Upper lobe of right lung (tissue), 1 donor: ENCODE results near the gene ASB5. TPM values are rescaled to one million over a fixed set of nuclear protein-coding genes. Genes with fewer than 3 reads are reported as not detected.

Experiments used
- ATAC-seq: fragments of 200-7000 bp; cut with Tn5 transposase; one replicate; pipeline ENCODE4 v1.9.1; 2020; ENCODE audit warnings: mild to moderate bottlenecking, moderate library complexity
- DNase-seq: peaks from one replicate; pipeline ENCODE4 v3.0.0-alpha.2; 2020
- H3K27ac ChIP-seq: fragments of 200-600 bp; one replicate; pipeline ENCODE4 v1.8.0; 2022
- H3K27me3 ChIP-seq: fragments of 200-600 bp; one replicate; pipeline ENCODE4 v1.8.0; 2022; ENCODE audit warnings: mild to moderate bottlenecking
- H3K36me3 ChIP-seq: fragments of 200-600 bp; one replicate; pipeline ENCODE4 v1.8.0; 2022
- H3K4me1 ChIP-seq: fragments of 200-600 bp; one replicate; pipeline ENCODE4 v1.8.0; 2022
- H3K4me3 ChIP-seq: fragments of 200-600 bp; one replicate; pipeline ENCODE4 v1.8.0; 2022; ENCODE audit warnings: mild to moderate bottlenecking
- H3K9me3 ChIP-seq: fragments of 200-600 bp; one replicate; pipeline ENCODE4 v1.8.0; 2022
- intact Hi-C: fragments of 100-400 bp; cut with DNase I; formaldehyde crosslinking; loops from one replicate; pipeline ENCODE4 v1.11.0; 2022
- total RNA-seq: library from RNA; stranded (reverse); fragmentation: NEBNext Ultra II Directional; extraction: Animal tissue kit (Norgen Biotek cat#: 25700); gene quantifications from one replicate; pipeline ENCODE4 v1.2.1, GENCODE V29; 2021
- TF ChIP-seq, protein P1 (sequence below): fragments of 200-600 bp; IDR thresholded peaks from one replicate; pipeline ENCODE4 v1.8.0; 2022; ENCODE audit warnings: antibody characterized with exemption
- donor health status: DM: no; HTN: yes; CAD: no; lungs with severe emphysema.

Gene ASB5
- total RNA-seq, 1 donor from 2014 or later = not detected

DNA sequence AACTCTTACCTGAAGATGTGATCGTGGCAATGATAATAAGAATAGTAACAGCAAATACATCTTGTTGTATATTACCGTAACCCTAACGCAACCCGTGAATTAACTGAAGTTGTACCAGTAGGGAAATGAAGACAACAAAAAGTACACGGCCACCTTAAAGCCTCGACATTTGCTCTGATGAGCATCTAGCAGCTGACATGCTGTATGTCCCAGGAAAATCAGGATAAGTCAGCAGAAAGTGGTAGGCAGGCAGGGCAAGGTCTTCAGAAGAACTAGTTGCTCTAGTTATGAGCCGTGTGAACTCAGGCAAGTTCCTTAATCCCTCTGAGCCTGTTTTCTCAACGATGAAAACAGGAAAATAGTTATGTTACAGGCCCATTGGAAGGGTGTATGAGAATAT lies 7.7 kb upstream of the ASB5 start:
- Histone ChIP-seq H3K4me1 (no peaks in the 10 kb centered on the region), H3K27ac (no peak overlapping the region), H3K27me3 (no peaks in the 10 kb centered on the region), H3K4me3 (no peak overlapping the region), H3K36me3 (no peaks in the 10 kb centered on the region), H3K9me3 (no peaks in the 10 kb centered on the region)
- no peak for DNase-seq
- intact Hi-C loops = no loop called here
- TF ChIP-seq, protein P1, sequence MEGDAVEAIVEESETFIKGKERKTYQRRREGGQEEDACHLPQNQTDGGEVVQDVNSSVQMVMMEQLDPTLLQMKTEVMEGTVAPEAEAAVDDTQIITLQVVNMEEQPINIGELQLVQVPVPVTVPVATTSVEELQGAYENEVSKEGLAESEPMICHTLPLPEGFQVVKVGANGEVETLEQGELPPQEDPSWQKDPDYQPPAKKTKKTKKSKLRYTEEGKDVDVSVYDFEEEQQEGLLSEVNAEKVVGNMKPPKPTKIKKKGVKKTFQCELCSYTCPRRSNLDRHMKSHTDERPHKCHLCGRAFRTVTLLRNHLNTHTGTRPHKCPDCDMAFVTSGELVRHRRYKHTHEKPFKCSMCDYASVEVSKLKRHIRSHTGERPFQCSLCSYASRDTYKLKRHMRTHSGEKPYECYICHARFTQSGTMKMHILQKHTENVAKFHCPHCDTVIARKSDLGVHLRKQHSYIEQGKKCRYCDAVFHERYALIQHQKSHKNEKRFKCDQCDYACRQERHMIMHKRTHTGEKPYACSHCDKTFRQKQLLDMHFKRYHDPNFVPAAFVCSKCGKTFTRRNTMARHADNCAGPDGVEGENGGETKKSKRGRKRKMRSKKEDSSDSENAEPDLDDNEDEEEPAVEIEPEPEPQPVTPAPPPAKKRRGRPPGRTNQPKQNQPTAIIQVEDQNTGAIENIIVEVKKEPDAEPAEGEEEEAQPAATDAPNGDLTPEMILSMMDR = no peak
- ATAC-seq = no peak

DNA sequence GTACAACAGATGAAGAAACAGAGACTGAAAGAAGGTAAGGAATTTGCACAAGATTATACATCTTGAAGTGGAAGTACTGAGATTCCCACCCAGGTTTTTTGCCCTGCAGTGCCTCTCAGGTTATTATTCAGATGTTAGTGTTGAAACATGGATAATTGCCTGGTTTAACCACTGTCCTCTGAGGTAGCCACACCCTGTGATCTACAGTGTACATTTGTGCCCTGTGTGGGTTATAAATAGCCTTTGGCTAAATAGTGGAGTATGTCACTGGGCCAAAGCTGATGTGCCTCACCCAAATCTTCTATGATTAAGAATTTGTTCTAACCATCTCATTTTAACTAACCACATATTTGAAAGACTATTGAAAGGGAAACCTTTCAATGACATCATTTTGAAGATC lies 5.4 kb upstream of the ASB5 start:
- intact Hi-C loops = no loop called here
- Histone ChIP-seq H3K36me3 (no peaks in the 10 kb centered on the region), H3K27me3 (no peaks in the 10 kb centered on the region), H3K4me3 (no peak overlapping the region), H3K4me1 (no peaks in the 10 kb centered on the region), H3K27ac (no peak overlapping the region), H3K9me3 (no peaks in the 10 kb centered on the region)
- ATAC-seq (no peak), DNase-seq (no peak)
- TF ChIP-seq, protein P1 = no peak

DNA sequence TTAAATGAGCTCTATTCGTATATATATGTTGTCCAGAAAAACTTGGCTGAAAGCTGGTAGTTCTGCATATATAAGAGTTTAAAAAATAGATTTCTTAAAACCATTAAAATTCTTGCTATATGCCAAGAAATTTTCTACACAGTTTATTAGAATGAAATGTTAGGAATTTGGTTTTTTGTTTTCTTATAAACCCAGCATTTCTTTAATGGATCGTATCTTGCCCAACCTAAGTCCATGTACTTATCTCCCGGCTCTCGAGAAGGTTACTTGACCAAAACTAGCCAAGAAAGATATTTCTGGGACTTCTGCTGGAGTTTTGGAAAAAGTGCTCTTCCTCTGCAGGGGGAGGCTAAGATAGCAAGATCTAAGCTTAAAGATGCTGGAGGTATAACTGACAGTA lies 4.7 kb upstream of the ASB5 start:
- Histone ChIP-seq H3K9me3 (no peaks in the 10 kb centered on the region), H3K27ac (no peak overlapping the region), H3K27me3 (no peaks in the 10 kb centered on the region), H3K4me3 (no peak overlapping the region), H3K4me1 (no peaks in the 10 kb centered on the region), H3K36me3 (no peaks in the 10 kb centered on the region)
- DNase-seq (no peak), ATAC-seq (no peak)
- intact Hi-C loops = no loop called here
- TF ChIP-seq, protein P1 = no peak

DNA sequence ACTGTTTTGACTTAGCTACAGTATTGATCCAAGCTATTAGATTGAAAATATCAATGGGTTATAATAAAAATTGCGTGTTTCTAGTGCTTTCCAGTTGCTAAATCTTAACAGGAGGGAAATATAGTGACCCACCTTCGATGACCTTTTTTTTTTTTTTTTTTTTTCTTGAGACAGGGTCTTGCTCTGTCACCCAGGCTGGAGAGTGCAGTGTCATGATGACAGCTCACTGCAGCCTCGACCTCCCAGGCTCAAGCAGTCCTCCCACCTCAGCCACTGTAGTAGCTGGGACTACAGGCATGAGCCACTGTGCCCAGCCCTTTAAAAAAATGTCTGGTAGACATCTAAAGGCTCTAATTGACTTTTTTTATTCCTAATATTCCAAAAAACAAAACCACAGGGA lies 3.8 kb upstream of the ASB5 start:
- H3K27ac ChIP-seq = no peak overlapping the region
- no peaks in the 10 kb centered on the region for H3K4me1 ChIP-seq
- H3K27me3 ChIP-seq = no peaks in the 10 kb centered on the region
- H3K4me3 ChIP-seq = no peak overlapping the region
- intact Hi-C loops = no loop called here
- TF ChIP-seq, protein P1 = no peak
- no peaks in the 10 kb centered on the region for H3K36me3 ChIP-seq
- DNase-seq (no peak), ATAC-seq (no peak)
- H3K9me3 ChIP-seq = no peaks in the 10 kb centered on the region

DNA sequence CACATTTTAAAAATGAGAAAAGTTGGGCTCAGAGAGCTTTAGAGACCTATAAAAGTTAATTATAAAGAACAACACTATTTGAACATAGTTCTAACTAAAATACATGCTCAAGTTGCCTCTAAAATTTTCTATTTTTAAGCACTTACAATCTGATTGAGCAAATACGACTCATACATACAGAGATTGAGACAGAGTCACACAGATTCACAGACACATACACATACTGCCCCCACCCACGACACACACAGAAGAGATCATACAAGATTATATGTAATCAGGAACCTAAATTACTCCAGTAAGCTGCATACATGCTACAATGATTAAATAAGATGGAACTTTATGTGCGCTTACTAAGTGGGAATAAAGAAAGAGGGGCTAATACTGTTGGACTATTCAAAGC lies 2.7 kb upstream of the ASB5 start:
- ATAC-seq (no peak), DNase-seq (no peak)
- Histone ChIP-seq H3K9me3 (no peaks in the 10 kb centered on the region), H3K4me3 (no peak overlapping the region), H3K27ac (no peak overlapping the region), H3K27me3 (no peaks in the 10 kb centered on the region), H3K36me3 (no peaks in the 10 kb centered on the region), H3K4me1 (no peaks in the 10 kb centered on the region)
- intact Hi-C loops = no loop called here
- TF ChIP-seq, protein P1 = no peak

DNA sequence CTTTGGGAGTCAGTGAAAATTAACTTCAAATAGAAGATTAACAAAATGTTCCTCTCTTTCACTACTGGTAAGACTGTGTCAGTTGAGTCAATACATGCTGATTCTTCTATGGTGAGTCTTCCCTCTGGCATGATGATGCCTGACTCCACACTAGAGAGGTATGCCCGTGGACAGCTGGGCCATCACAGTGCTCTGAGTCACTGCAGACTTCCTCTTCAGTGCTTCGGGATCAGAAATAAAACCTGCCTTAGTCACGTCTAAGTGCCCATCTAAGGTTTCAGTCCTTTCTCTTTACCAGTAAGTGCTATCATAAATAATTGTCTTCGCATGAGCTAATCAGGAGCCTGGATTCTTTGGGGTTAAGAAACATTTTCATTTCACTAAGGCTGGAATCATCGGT lies 1.6 kb upstream of the ASB5 start:
- no peak overlapping the region for H3K4me3 ChIP-seq
- no peak overlapping the region for H3K27ac ChIP-seq
- no peaks in the 10 kb centered on the region for H3K27me3 ChIP-seq
- ATAC-seq (no peak), DNase-seq (no peak)
- H3K9me3 ChIP-seq = no peaks in the 10 kb centered on the region
- no peaks in the 10 kb centered on the region for H3K4me1 ChIP-seq
- TF ChIP-seq, protein P1 = no peak
- H3K36me3 ChIP-seq = no peaks in the 10 kb centered on the region
- intact Hi-C loops = no loop called here
